Nephron (organoid): ENCODE measurements around the gene ITM2A.

Source experiments
- H3K27ac Mint-ChIP-seq, 3 experiments: 2 replicates each; pipeline ENCODE4 v1.8.0; 2020; ENCODE audit warnings: mixed read lengths in 3 of 3, mild to moderate bottlenecking in 2 of 3, moderate library complexity in 1 of 3
- H3K27me3 Mint-ChIP-seq: 2 replicates; pipeline ENCODE4 v1.8.0; 2021; ENCODE audit warnings: low read depth, mild to moderate bottlenecking, moderate library complexity, mixed read lengths
- H3K36me3 Mint-ChIP-seq: 2 replicates; pipeline ENCODE4 v1.8.0; 2020; ENCODE audit warnings: low read depth, mixed read lengths
- H3K4me1 Mint-ChIP-seq: 2 replicates; pipeline ENCODE4 v1.8.0; 2020; ENCODE audit warnings: mixed read lengths
- H3K4me3 Mint-ChIP-seq, 3 experiments: 2 replicates each; pipeline ENCODE4 v1.8.0; 2020; ENCODE audit warnings: mild to moderate bottlenecking in 3 of 3, mixed read lengths in 3 of 3, moderate library complexity in 2 of 3
- H3K9me3 Mint-ChIP-seq: 2 replicates; pipeline ENCODE4 v1.8.0; 2020; ENCODE audit warnings: mixed read lengths
- CTCF ChIP-seq, 3 experiments: fragments of 200-600 bp; sonication (generic); IDR thresholded peaks; one replicate each; pipeline ENCODE4 v1.5.0; 2021; ENCODE audit warnings: antibody characterized with exemption in 3 of 3; ENCODE audit not compliant: unreplicated experiment in 3 of 3

Gene ITM2A

GRCh38 chrX:79364306-79364705 is 2.8 kb downstream of the ITM2A start:
- no peaks in the 10 kb centered on the region for H3K27me3 Mint-ChIP-seq
- no peaks in the 10 kb centered on the region for H3K36me3 Mint-ChIP-seq
- TF ChIP-seq CTCF (IDR thresholded peaks at IDR 0.05; ENCODE audit: unreplicated experiment in 3 of 3): no peak
- no peak overlapping the region for H3K27ac Mint-ChIP-seq
- H3K4me3 Mint-ChIP-seq: peak overlapping the region in 2 of 3 experiments; percentile 73 to 80
- peaks cover 16% of the 10 kb centered on the region for H3K4me1 Mint-ChIP-seq
- no peaks in the 10 kb centered on the region for H3K9me3 Mint-ChIP-seq

GRCh38 chrX:79361192-79361870 is 5.8 kb downstream of the ITM2A start:
- H3K4me1 Mint-ChIP-seq: peaks cover 4% of the 10 kb centered on the region
- no peak overlapping the region for H3K4me3 Mint-ChIP-seq
- no peaks in the 10 kb centered on the region for H3K27me3 Mint-ChIP-seq
- H3K36me3 Mint-ChIP-seq: no peaks in the 10 kb centered on the region
- no peak for TF ChIP-seq CTCF (IDR thresholded peaks at IDR 0.05; ENCODE audit: unreplicated experiment in 3 of 3)
- peaks cover 5% of the 10 kb centered on the region for H3K9me3 Mint-ChIP-seq
- H3K27ac Mint-ChIP-seq: no peak overlapping the region

- Mint-ChIP-seq H3K27ac (no peak overlapping the region), H3K27me3 (no peaks in the 10 kb centered on the region), H3K4me1 (peaks cover 5% of the 10 kb centered on the region), H3K4me3 (no peak overlapping the region), H3K9me3 (peaks cover 4% of the 10 kb centered on the region), H3K36me3 (no peaks in the 10 kb centered on the region)
- no peak for TF ChIP-seq CTCF (IDR thresholded peaks at IDR 0.05; ENCODE audit: unreplicated experiment in 3 of 3)
Measured at GRCh38 chrX:79336869-79337815, 30.0 kb downstream of the ITM2A start.

- H3K9me3 Mint-ChIP-seq: no peaks in the 10 kb centered on the region
- H3K4me3 Mint-ChIP-seq: no peak overlapping the region
- no peaks in the 10 kb centered on the region for H3K27me3 Mint-ChIP-seq
- H3K4me1 Mint-ChIP-seq: no peaks in the 10 kb centered on the region
- H3K36me3 Mint-ChIP-seq: no peaks in the 10 kb centered on the region
- H3K27ac Mint-ChIP-seq: no peak overlapping the region
- TF ChIP-seq CTCF (IDR thresholded peaks at IDR 0.05; ENCODE audit: unreplicated experiment in 3 of 3): no peak
Measured at GRCh38 chrX:79330022-79330421, 37.1 kb downstream of the ITM2A start.

GRCh38 chrX:79325263-79325958 is 41.7 kb downstream of the ITM2A start:
- no peak for TF ChIP-seq CTCF (IDR thresholded peaks at IDR 0.05; ENCODE audit: unreplicated experiment in 3 of 3)

More at GRCh38 chrX:79325263-79325958, 41.7 kb downstream of the ITM2A start:
- H3K4me1 Mint-ChIP-seq: no peaks in the 10 kb centered on the region
- H3K36me3 Mint-ChIP-seq: no peaks in the 10 kb centered on the region
- peaks cover 3% of the 10 kb centered on the region for H3K27me3 Mint-ChIP-seq
- no peak overlapping the region for H3K4me3 Mint-ChIP-seq
- H3K9me3 Mint-ChIP-seq: no peaks in the 10 kb centered on the region
- no peak overlapping the region for H3K27ac Mint-ChIP-seq
